Liver (tissue), 9 donors: ENCODE measurements around the gene SHBG. TPM values are rescaled to one million over a fixed set of nuclear protein-coding genes. Genes with fewer than 3 reads are reported as not detected.
A peak's percentile ranks its signal among the peaks of the same experiment; 100 is the strongest.
"Not testable (repeated sequence)": the region's sequence is repeated elsewhere in the genome, so short reads cannot be mapped to it uniquely, and the experiment has no call there.

Experiments used
- DNase-seq: peaks from one replicate; pipeline ENCODE4 v3.0.0-alpha.2; 2017; ENCODE audit warnings: low spot score
- H3K27ac ChIP-seq, 2 donors: one replicate each; pipeline ENCODE4 v1.7.0; 2013; ENCODE audit warnings: inconsistent platforms in 2 of 2, low read length in 2 of 2, control low read depth in 1 of 2, low read depth in 1 of 2, mild to moderate bottlenecking in 1 of 2
- H3K27me3 ChIP-seq, 4 donors: one replicate each; pipeline versions ENCODE4 v1.6.1 to v1.7.0; 2013; ENCODE audit warnings: low read length in 3 of 4, inconsistent platforms in 1 of 4, mild to moderate bottlenecking in 1 of 4, moderate library complexity in 1 of 4; ENCODE audit not compliant: control insufficient read depth in 4 of 4, insufficient read depth in 4 of 4
- H3K36me3 ChIP-seq, 4 donors: one replicate each; pipeline versions ENCODE4 v1.6.1 to v1.7.0; 2013; ENCODE audit warnings: low read length in 3 of 4, mild to moderate bottlenecking in 3 of 4, low read depth in 1 of 4, moderate library complexity in 1 of 4; ENCODE audit not compliant: control insufficient read depth in 4 of 4, insufficient read depth in 3 of 4
- H3K4me1 ChIP-seq, 4 donors: one replicate each; pipeline versions ENCODE4 v1.6.1 to v1.7.0; 2013; ENCODE audit warnings: low read length in 3 of 4, mild to moderate bottlenecking in 3 of 4, moderate library complexity in 1 of 4; ENCODE audit not compliant: control insufficient read depth in 4 of 4, insufficient read depth in 4 of 4
- H3K4me3 ChIP-seq, 3 donors: one replicate each; pipeline versions ENCODE4 v1.6.1 to v1.7.0; 2013; ENCODE audit warnings: low read length in 3 of 3, control low read depth in 1 of 3, low read depth in 1 of 3, mild to moderate bottlenecking in 1 of 3
- H3K9ac ChIP-seq, 2 donors: one replicate each; pipeline ENCODE4 v1.7.0; 2013; ENCODE audit warnings: low read length in 2 of 2, mild to moderate bottlenecking in 2 of 2, moderate library complexity in 2 of 2, control low read depth in 1 of 2, low read depth in 1 of 2
- H3K9me3 ChIP-seq, 4 donors: one replicate each; pipeline versions ENCODE4 v1.6.1 to v1.7.0; 2013; ENCODE audit warnings: low read length in 3 of 4; ENCODE audit not compliant: control insufficient read depth in 4 of 4
- CTCF ChIP-seq: fragments of 150-350 bp; IDR thresholded peaks from 2 replicates; pipeline ENCODE4 v1.5.1; 2017; ENCODE audit warnings: improper control_type of control experiment, low read depth, low read length; ENCODE audit not compliant: missing input control
- FOXA1 ChIP-seq: IDR thresholded peaks from 2 replicates; pipeline ENCODE4 v1.6.1; 2016; ENCODE audit warnings: antibody characterized with exemption
- GABPA ChIP-seq, 2 donors: IDR thresholded peaks in 1 of 2; conservative IDR thresholded peaks in 1 of 2; 2 replicates each; pipeline ENCODE4 v1.6.1; 2016; ENCODE audit warnings: antibody characterized with exemption in 2 of 2, mild to moderate bottlenecking in 1 of 2, moderate library complexity in 1 of 2
- HNF4A ChIP-seq, 2 donors: conservative IDR thresholded peaks; 2 replicates each; pipeline ENCODE4 v1.6.1; 2016; ENCODE audit warnings: antibody characterized with exemption in 2 of 2, mild to moderate bottlenecking in 2 of 2
- HNF4G ChIP-seq: IDR thresholded peaks from 2 replicates; pipeline ENCODE4 v1.6.1; 2016; ENCODE audit warnings: antibody characterized with exemption
- MAX ChIP-seq: IDR thresholded peaks from 2 replicates; pipeline ENCODE4 v1.6.1; 2016; ENCODE audit warnings: antibody characterized with exemption
- NR2F2 ChIP-seq: IDR thresholded peaks from 2 replicates; pipeline ENCODE4 v1.6.1; 2016; ENCODE audit warnings: antibody characterized with exemption
- REST ChIP-seq: IDR thresholded peaks from 2 replicates; pipeline ENCODE4 v1.6.1; 2016; ENCODE audit warnings: antibody characterized with exemption, mild to moderate bottlenecking
- RXRA ChIP-seq, 2 donors: IDR thresholded peaks; 2 replicates each; pipeline ENCODE4 v1.6.1; 2017 to 2018; ENCODE audit warnings: antibody characterized with exemption in 2 of 2, mild to moderate bottlenecking in 1 of 2
- SP1 ChIP-seq: IDR thresholded peaks from 2 replicates; pipeline ENCODE4 v1.6.1; 2018; ENCODE audit warnings: antibody characterized with exemption, mild to moderate bottlenecking
- YY1 ChIP-seq: IDR thresholded peaks from 2 replicates; pipeline ENCODE4 v1.6.1; 2016; ENCODE audit warnings: antibody characterized with exemption, mild to moderate bottlenecking
- ZBTB33 ChIP-seq: IDR thresholded peaks from 2 replicates; pipeline ENCODE4 v1.6.1; 2016; ENCODE audit warnings: antibody characterized with exemption
- WGBS: extraction: QIAGEN DNeasy Blood & Tissue Kit; methylation state at CpG from one replicate; pipeline ENCODE4 v1.1.7; 2013; 5-methylcytosine and 5-hydroxymethylcytosine counted together
- polyA plus RNA-seq, 2 donors: library from polyadenylated mRNA; stranded (reverse) in 1 of 2; unstranded in 1 of 2; fragments of 200-250 nt in 1 of 2; fragments of >200 nt in 1 of 2; fragmentation: Nextera tagmentation in 1 of 2; extraction: Ambion mirVana in 1 of 2; gene quantifications; one replicate each; pipeline versions ENCODE4 v1.2.1 to v1.2.3, GENCODE V29; 2013 to 2015
- total RNA-seq, 2 donors: library from RNA; depleted of rRNA; stranded (reverse); fragments of >200 nt; gene quantifications; one replicate each; pipeline ENCODE4 v1.2.3, GENCODE V29; 2014
- donor health status: healthy.
- donor health status: healthy.
- donor health status: healthy.
- donor health status: healthy.
- donor health status: healthy.

SHBG gene
- total and polyA plus RNA-seq, 4 donors, result 3.5 to 61.6 (median 22.2) TPM

GRCh38 chr17:7623661-7624060 is 6.3 kb upstream of the SHBG start:
- no peak overlapping the region for H3K4me3 ChIP-seq
- peaks cover 0 to 1% (median 0%) of the 10 kb centered on the region in 4 donors for H3K36me3 ChIP-seq
- no peaks in the 10 kb centered on the region for H3K9me3 ChIP-seq
- no peak overlapping the region for H3K9ac ChIP-seq
- peaks cover 2 to 33% (median 24%) of the 10 kb centered on the region in 4 donors for H3K4me1 ChIP-seq
- peak overlapping the region; percentile 25 to 60 for H3K27ac ChIP-seq
- TF ChIP-seq HNF4G (peak; percentile 37), NR2F2 (no peak), REST (no peak), MAX (no peak), HNF4A (conservative IDR thresholded peaks at IDR 0.05) (peak; percentile 49 to 83), RXRA (IDR thresholded peaks at IDR 0.05) (peak; percentile 27 to 43), GABPA (IDR thresholded peaks at IDR 0.05 in 1 of 2, conservative IDR thresholded peaks at IDR 0.05 in 1 of 2) (no peak), SP1 (peak; percentile 14), ZBTB33 (no peak), FOXA1 (no peak), CTCF (no peak)
- no peaks in the 10 kb centered on the region for H3K27me3 ChIP-seq
- DNase-seq, result no peak
- 37% methylated on average over 5 of the region's 5 CpGs for WGBS

GRCh38 chr17:7625749-7626148 is 4.2 kb upstream of the SHBG start:
- Histone ChIP-seq H3K27ac (peak overlapping the region; percentile 7 to 85), H3K4me3 (peak overlapping the region in 1 of 3 donors; percentile 92), H3K4me1 (peaks cover 7 to 47% (median 33%) of the 10 kb centered on the region in 4 donors)
- TF ChIP-seq HNF4A (conservative IDR thresholded peaks at IDR 0.05) (peak; percentile 90 to 97), YY1 (peak; percentile 17), HNF4G (peak; percentile 81), RXRA (IDR thresholded peaks at IDR 0.05) (peak; percentile 76 to 78), SP1 (peak; percentile 74)
- H3K27me3 ChIP-seq, H3K9ac ChIP-seq, H3K9me3 ChIP-seq, DNase-seq, H3K36me3 ChIP-seq: not testable (repeated sequence)
- WGBS, result 55% methylated on average over 16 of the region's 16 CpGs
